ENCODE results near the gene GALNT2. TPM values are rescaled to one million over a fixed set of nuclear protein-coding genes. Genes with fewer than 3 reads are reported as not detected.

The GALNT2 gene
- total and polyA plus RNA-seq, 10 of the 15 experiments (the other 5 are each of a cell fraction or from before 2014, with no cell fraction given), result 0.52 to 27.7 (median 16.3) TPM

DNA sequence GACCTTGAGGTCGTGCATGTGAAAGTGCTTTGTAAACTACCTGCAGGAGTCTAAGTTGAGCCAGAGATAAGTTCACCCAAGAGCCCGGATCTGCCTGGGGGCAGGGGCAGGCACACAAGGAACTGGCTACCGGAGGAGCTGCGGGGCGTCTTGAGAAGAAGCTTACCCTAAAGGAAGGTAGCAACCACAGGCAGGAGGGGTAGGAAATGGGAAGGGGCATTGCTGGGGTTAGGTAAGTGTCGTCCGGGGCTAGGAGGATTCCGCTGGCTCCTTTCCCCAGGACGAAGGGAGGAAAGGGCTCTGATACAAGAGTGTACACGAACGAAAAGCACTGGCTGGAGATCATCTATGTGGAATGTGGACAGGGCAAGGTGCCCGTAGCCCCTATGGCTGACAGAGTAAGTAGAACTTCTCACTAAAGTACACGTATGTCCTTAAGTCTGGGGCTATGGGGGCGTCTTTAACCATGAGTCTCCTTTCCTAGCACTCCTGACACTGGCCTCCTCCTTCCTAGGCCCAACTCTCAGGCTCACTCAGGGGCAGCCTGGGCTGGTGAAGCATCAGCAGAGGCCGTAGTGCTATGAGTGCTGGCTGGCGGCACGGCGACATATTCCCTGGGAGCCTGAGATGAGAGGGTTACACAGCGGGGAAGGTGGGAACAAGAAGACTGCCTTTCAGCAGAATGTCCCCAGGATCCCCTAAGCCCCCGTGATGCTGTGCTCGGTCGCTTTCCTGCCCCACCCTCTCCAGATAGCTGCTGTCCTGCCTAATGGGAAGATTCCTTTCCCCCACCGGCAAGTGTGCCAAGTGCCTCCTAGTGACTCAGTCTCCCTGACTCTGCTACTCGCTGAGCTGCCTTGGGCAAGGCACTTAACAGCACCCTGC lies 9.1 kb upstream of the GALNT2 start:
- ATAC-seq, result no peak
- Histone ChIP-seq H3K79me2 (ENCODE audit: control insufficient read depth, insufficient read depth, low read length) (no peaks in the 10 kb centered on the region), H3K36me3 (ENCODE audit: control insufficient read depth in 2 of 2, insufficient read depth in 2 of 2, low read length in 1 of 2) (no peaks in the 10 kb centered on the region), H4K20me1 (ENCODE audit: control insufficient read depth, insufficient read depth) (no peaks in the 10 kb centered on the region), H3K27me3 (replicated peaks in 1 of 2; ENCODE audit: control insufficient read depth in 2 of 2, insufficient read depth in 2 of 2, low read length in 1 of 2) (peaks cover 0 to 1% of the 10 kb centered on the region in 2 experiments; a peak in 2 of 4 replicates), H3K4me2 (ENCODE audit: control insufficient read depth, insufficient read depth) (no peak overlapping the region), H3K27ac (ENCODE audit: control insufficient read depth, insufficient read depth) (no peak overlapping the region), H3K4me1 (ENCODE audit: control insufficient read depth, insufficient read depth, low read length) (no peaks in the 10 kb centered on the region), H3K4me3 (no peak overlapping the region), H3K9ac (ENCODE audit: control insufficient read depth, insufficient read depth, low read length) (no peak overlapping the region), H2AFZ (ENCODE audit: control insufficient read depth, low read depth, low read length) (no peak overlapping the region), H3K9me3 (replicated peaks; ENCODE audit: control insufficient read depth, insufficient read depth, low read length) (no peaks in the 10 kb centered on the region; the same call in none of the 3 replicates)
- FAIRE-seq, result no peak
- 64% methylated on average over 24 of the region's 24 CpGs for WGBS (ENCODE audit: insufficient coverage, insufficient replicate concordance, low lambda C conversion rate, missing lambda C conversion rate)
- SMC1A ChIA-PET (ENCODE audit: uncharacterized antibody, unreplicated experiment), result interaction anchor here (2.2 kb wide), 1 partner anchor 15 kb away, joined by 10 read pairs; no protein-coding TSS in a partner anchor
- intact Hi-C loops (cut with micrococcal nuclease; ENCODE audit: unreplicated experiment) (no loop called here), in situ Hi-C loops (cut with MboI) (no loop called here)
- RAD21 ChIA-PET (ENCODE audit: unreplicated experiment), result no interaction called here
- POLR2A ChIA-PET, result no interaction called here
- CTCF ChIA-PET, result interaction anchor here (1.7 kb wide), 1 partner anchor 8 kb away, joined by 8 read pairs; no protein-coding TSS in a partner anchor
- DNase-seq (ENCODE audit: low read depth, low spot score), result no peak
- no TSS peak for BruUV-seq (replicated peaks)
- TF ChIP-seq PAX8 (IDR thresholded peaks at IDR 0.05) (no peak), FOXM1 (IDR thresholded peaks at IDR 0.05; ENCODE audit: low read depth, low read length) (no peak), SIX5 (IDR thresholded peaks at IDR 0.05; ENCODE audit: low read depth, low read length, severe bottlenecking) (no peak), TAF1 (IDR thresholded peaks at IDR 0.05; ENCODE audit: borderline replicate concordance, low read depth, low read length) (no peak), MYB (IDR thresholded peaks at IDR 0.05; ENCODE audit: borderline replicate concordance, low read depth, low read length) (no peak), SMARCA5 (IDR thresholded peaks at IDR 0.05) (no peak), MEF2B (IDR thresholded peaks at IDR 0.05; ENCODE audit: partially characterized antibody, poor library complexity, severe bottlenecking) (no peak), NR2F1 (conservative IDR thresholded peaks at IDR 0.05) (no peak), GATAD2B (conservative IDR thresholded peaks at IDR 0.05; ENCODE audit: low read depth) (no peak), RB1 (IDR thresholded peaks at IDR 0.05; ENCODE audit: borderline replicate concordance) (no peak), SREBF2 (IDR thresholded peaks at IDR 0.05; ENCODE audit: low read length) (no peak), ZZZ3 (IDR thresholded peaks at IDR 0.05; ENCODE audit: control insufficient read depth, insufficient read length, low read depth) (no peak), MXI1 (IDR thresholded peaks at IDR 0.05; ENCODE audit: low read depth, low read length) (no peak)
- TF ChIP-seq, protein P1, sequence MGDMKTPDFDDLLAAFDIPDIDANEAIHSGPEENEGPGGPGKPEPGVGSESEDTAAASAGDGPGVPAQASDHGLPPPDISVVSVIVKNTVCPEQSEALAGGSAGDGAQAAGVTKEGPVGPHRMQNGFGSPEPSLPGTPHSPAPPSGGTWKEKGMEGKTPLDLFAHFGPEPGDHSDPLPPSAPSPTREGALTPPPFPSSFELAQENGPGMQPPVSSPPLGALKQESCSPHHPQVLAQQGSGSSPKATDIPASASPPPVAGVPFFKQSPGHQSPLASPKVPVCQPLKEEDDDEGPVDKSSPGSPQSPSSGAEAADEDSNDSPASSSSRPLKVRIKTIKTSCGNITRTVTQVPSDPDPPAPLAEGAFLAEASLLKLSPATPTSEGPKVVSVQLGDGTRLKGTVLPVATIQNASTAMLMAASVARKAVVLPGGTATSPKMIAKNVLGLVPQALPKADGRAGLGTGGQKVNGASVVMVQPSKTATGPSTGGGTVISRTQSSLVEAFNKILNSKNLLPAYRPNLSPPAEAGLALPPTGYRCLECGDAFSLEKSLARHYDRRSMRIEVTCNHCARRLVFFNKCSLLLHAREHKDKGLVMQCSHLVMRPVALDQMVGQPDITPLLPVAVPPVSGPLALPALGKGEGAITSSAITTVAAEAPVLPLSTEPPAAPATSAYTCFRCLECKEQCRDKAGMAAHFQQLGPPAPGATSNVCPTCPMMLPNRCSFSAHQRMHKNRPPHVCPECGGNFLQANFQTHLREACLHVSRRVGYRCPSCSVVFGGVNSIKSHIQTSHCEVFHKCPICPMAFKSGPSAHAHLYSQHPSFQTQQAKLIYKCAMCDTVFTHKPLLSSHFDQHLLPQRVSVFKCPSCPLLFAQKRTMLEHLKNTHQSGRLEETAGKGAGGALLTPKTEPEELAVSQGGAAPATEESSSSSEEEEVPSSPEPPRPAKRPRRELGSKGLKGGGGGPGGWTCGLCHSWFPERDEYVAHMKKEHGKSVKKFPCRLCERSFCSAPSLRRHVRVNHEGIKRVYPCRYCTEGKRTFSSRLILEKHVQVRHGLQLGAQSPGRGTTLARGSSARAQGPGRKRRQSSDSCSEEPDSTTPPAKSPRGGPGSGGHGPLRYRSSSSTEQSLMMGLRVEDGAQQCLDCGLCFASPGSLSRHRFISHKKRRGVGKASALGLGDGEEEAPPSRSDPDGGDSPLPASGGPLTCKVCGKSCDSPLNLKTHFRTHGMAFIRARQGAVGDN (IDR thresholded peaks at IDR 0.05), result no peak
